OCI-LY7 (cell line): ENCODE measurements around the gene CCDC12. TPM values are rescaled to one million over a fixed set of nuclear protein-coding genes. Genes with fewer than 3 reads are reported as not detected.

Source experiments
- BruUV-seq: library from RNA; stranded (reverse); fragments of 400-500 nt; replicated peaks from 2 replicates; lab custom pipeline; 2021; lab: Mats Ljungman, UMichigan
- CTCF ChIA-PET: fragments of 300-600 bp; sonication (Branson Sonifier 250); formaldehyde crosslinking; loops from one replicate; lab custom pipeline; 2022; ENCODE audit warnings: antibody characterized with exemption; ENCODE audit not compliant: unreplicated experiment; lab: Charles Lee
- POLR2A ChIA-PET: fragments of 300-600 bp; sonication (Branson Sonifier 250); formaldehyde crosslinking; loops from one replicate; lab custom pipeline; 2022; ENCODE audit warnings: antibody characterized with exemption; lab: Charles Lee
- DNase-seq: peaks from one replicate; pipeline ENCODE4 v3.0.0-alpha.2; 2015; ENCODE audit warnings: low spot score
- H2AFZ ChIP-seq: fragments of 200-600 bp; sonication (generic), shearing (Covaris generic); 2 replicates; pipeline ENCODE4 v1.6.1; 2014; ENCODE audit warnings: mild to moderate bottlenecking, antibody characterized with exemption, low read length, moderate library complexity
- H3K27ac ChIP-seq: fragments of 200-600 bp; sonication (generic); 2 replicates; pipeline ENCODE4 v1.5.1; 2014; ENCODE audit warnings: mixed run types, low read depth, mild to moderate bottlenecking, moderate library complexity, low read length, inconsistent platforms; ENCODE audit not compliant: poor library complexity, severe bottlenecking
- H3K36me3 ChIP-seq: fragments of 200-600 bp; sonication (generic); 2 replicates; pipeline ENCODE4 v1.6.1; 2014; ENCODE audit warnings: mild to moderate bottlenecking, antibody characterized with exemption, low read length, moderate library complexity, mixed read lengths; ENCODE audit not compliant: insufficient read depth
- H3K4me1 ChIP-seq: fragments of 200-600 bp; sonication (generic); 2 replicates; pipeline ENCODE4 v1.5.1; 2014; ENCODE audit warnings: mild to moderate bottlenecking, low read length; ENCODE audit not compliant: insufficient read depth, poor library complexity, severe bottlenecking
- H3K4me2 ChIP-seq: fragments of 200-600 bp; sonication (generic); 2 replicates; pipeline ENCODE4 v1.6.1; 2014; ENCODE audit warnings: mild to moderate bottlenecking, low read length
- H3K4me3 ChIP-seq: fragments of 200-600 bp; sonication (generic); 2 replicates; pipeline ENCODE4 v1.5.1; 2014; ENCODE audit warnings: mild to moderate bottlenecking, low read depth, low read length; ENCODE audit not compliant: poor library complexity, severe bottlenecking
- H3K79me2 ChIP-seq: fragments of 200-600 bp; sonication (generic); 2 replicates; pipeline ENCODE4 v1.6.1; 2016; ENCODE audit warnings: low read depth, mild to moderate bottlenecking, low read length, moderate library complexity, mixed read lengths; ENCODE audit not compliant: insufficient read depth
- H3K9me2 ChIP-seq: fragments of 200-600 bp; sonication (generic); 2 replicates; pipeline ENCODE4 v1.6.1; 2016; ENCODE audit warnings: mild to moderate bottlenecking, low read length, mixed read lengths; ENCODE audit not compliant: insufficient read depth
- H3K9me3 ChIP-seq: fragments of 200-600 bp; sonication (generic); 2 replicates; pipeline ENCODE4 v1.6.1; 2014; ENCODE audit warnings: mild to moderate bottlenecking, mixed run types, low read length, mixed read lengths
- H4K20me1 ChIP-seq: fragments of 200-600 bp; sonication (generic); 2 replicates; pipeline ENCODE4 v1.6.1; 2014; ENCODE audit warnings: mild to moderate bottlenecking, antibody characterized with exemption, low read length, moderate library complexity, mixed read lengths; ENCODE audit not compliant: insufficient read depth
- CTCF ChIP-seq: fragments of 200-600 bp; sonication (generic); conservative IDR thresholded peaks from 2 replicates; pipeline ENCODE4 v1.5.1; 2014; ENCODE audit warnings: mild to moderate bottlenecking, antibody characterized with exemption, low read length, moderate library complexity, mixed read lengths
- EZH2phosphoT487 ChIP-seq: fragments of 200-600 bp; sonication (generic); IDR thresholded peaks from 2 replicates; pipeline ENCODE4 v1.6.1; 2018; ENCODE audit warnings: low read depth, borderline replicate concordance, mild to moderate bottlenecking, mixed run types, antibody characterized with exemption, low read length, moderate library complexity, mixed read lengths
- intact Hi-C: fragments of 100-400 bp; cut with micrococcal nuclease; formaldehyde crosslinking; loops from one replicate; pipeline ENCODE4 v1.10.0; 2022; ENCODE audit not compliant: unreplicated experiment
- total RNA-seq, 2 experiments: library from RNA; depleted of rRNA in 1 of 2; stranded (reverse); fragments of >200 nt in 1 of 2; shearing (Covaris generic) in 1 of 2; gene quantifications; 2 replicates each; pipeline ENCODE4 v1.2.3, GENCODE V29; 2014 to 2022

The CCDC12 gene
- total RNA-seq, 2 experiments from 2014 or later = 74.9 to 116 TPM

DNA sequence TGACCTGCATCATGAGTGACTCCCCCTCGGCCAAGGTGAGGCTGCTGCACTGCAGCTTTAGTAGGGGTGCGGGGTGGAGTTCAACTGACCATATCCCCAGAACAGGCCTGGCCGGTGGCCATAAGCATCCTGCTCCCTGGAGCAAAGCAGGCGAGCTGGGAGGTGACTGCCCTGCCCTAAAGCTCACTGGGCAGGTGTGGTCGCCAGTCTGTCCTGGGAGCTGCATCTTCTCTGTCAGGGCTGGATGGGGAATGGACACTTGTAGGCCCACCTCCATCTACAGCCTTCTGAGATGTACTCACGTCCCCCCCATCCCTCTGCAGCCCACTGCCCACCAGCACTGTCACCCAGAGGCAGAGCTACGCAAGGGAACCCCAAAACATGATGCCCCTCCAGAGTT lies 17.4 kb upstream of the CCDC12 start:
- no peak overlapping the region for H3K4me2 ChIP-seq
- H3K36me3 ChIP-seq = peaks cover 74% of the 10 kb centered on the region
- H4K20me1 ChIP-seq = no peaks in the 10 kb centered on the region

GRCh38 chr3:46993292-46993691 lies 16.7 kb upstream of the CCDC12 start:
- no peak for TF ChIP-seq CTCF
- no peak for TF ChIP-seq EZH2phosphoT487
- CTCF ChIA-PET = no interaction called here
- BruUV-seq = no TSS peak
- Histone ChIP-seq H3K36me3 (peaks cover 75% of the 10 kb centered on the region), H3K9me3 (no peaks in the 10 kb centered on the region), H2AFZ (no peak overlapping the region), H3K27ac (no peak overlapping the region), H3K9me2 (no peaks in the 10 kb centered on the region), H3K79me2 (no peaks in the 10 kb centered on the region), H3K4me2 (no peak overlapping the region), H4K20me1 (no peaks in the 10 kb centered on the region), H3K4me3 (no peak overlapping the region), H3K4me1 (peaks cover 28% of the 10 kb centered on the region)
- DNase-seq = no peak
- intact Hi-C loops = no loop called here
- POLR2A ChIA-PET = interaction anchor here (0.6 to 2.0 kb wide), 3 partner anchors 13 to 70 kb away, joined by 4 to 7 read pairs (median 5); no protein-coding TSS in a partner anchor

More for the DNA sequence above, 17.4 kb upstream of the CCDC12 start:
- intact Hi-C loops = no loop called here
- POLR2A ChIA-PET = interaction anchor here (0.6 to 2.0 kb wide), 3 partner anchors 12 to 70 kb away, joined by 3 to 7 read pairs (median 5); no protein-coding TSS in a partner anchor
- no peak for DNase-seq
- no peak overlapping the region for H3K27ac ChIP-seq
- TF ChIP-seq EZH2phosphoT487 (no peak), CTCF (no peak)
- H3K9me3 ChIP-seq = no peaks in the 10 kb centered on the region
- H3K4me3 ChIP-seq = no peak overlapping the region
- H2AFZ ChIP-seq = no peak overlapping the region
- H3K79me2 ChIP-seq = no peaks in the 10 kb centered on the region
- H3K9me2 ChIP-seq = no peaks in the 10 kb centered on the region
- CTCF ChIA-PET = no interaction called here
- H3K4me1 ChIP-seq = peaks cover 21% of the 10 kb centered on the region
- no TSS peak for BruUV-seq

- peaks cover 72% of the 10 kb centered on the region for H3K36me3 ChIP-seq
- TF ChIP-seq EZH2phosphoT487 (no peak), CTCF (no peak)
- BruUV-seq = no TSS peak
- no peak overlapping the region for H3K4me3 ChIP-seq
- H4K20me1 ChIP-seq = no peaks in the 10 kb centered on the region
- H3K27ac ChIP-seq = no peak overlapping the region
- no peak for DNase-seq
- no peaks in the 10 kb centered on the region for H3K9me3 ChIP-seq
- intact Hi-C loops = no loop called here
- H3K9me2 ChIP-seq = no peaks in the 10 kb centered on the region
- no peak overlapping the region for H2AFZ ChIP-seq
- CTCF ChIA-PET = no interaction called here
- peaks cover 3% of the 10 kb centered on the region; the same call in 1 of the 2 replicates for H3K79me2 ChIP-seq
- H3K4me2 ChIP-seq = no peak overlapping the region
- H3K4me1 ChIP-seq = peaks cover 38% of the 10 kb centered on the region
- POLR2A ChIA-PET = interaction anchor here (0.6 to 1.3 kb wide), 3 partner anchors 12 to 18 kb away, joined by 3 to 4 read pairs (median 4); no protein-coding TSS in a partner anchor
Observed at GRCh38 chr3:46992231-46992630, 15.7 kb upstream of the CCDC12 start.
